GM18499 (cell line): ENCODE results near the gene DAPK2.
"Not testable (repeated sequence)": the region's sequence is repeated elsewhere in the genome, so short reads cannot be mapped to it uniquely, and the experiment has no call there.

Experiments
- ATAC-seq: cut with Tn5 transposase; IDR thresholded peaks from one replicate; pipeline ENCODE4 v1.9.1; 2021; ENCODE audit warnings: moderate number of reproducible peaks; ENCODE audit not compliant: insufficient read depth, unreplicated experiment

DAPK2 gene

DNA sequence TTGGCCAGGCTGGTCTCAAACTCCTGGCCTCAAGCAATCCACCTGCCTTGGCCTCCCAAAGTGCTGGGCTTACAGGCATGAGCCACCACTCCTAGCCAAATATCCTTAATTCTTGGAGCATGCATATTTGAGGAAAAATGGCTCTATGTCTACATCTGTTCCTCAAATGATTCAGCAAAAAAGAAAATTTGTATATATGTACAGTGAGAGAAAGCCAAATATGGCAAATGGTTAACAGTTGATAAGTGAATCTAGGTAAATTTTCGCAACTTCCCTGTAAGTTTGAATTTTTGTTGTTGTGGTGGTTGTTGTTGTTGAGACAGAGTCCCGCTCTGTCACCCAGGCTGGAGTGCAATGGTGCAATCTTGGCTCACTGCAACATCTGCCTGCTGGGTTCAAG lies 12.8 kb upstream of the DAPK2 start:
- not testable (repeated sequence) for ATAC-seq

DNA sequence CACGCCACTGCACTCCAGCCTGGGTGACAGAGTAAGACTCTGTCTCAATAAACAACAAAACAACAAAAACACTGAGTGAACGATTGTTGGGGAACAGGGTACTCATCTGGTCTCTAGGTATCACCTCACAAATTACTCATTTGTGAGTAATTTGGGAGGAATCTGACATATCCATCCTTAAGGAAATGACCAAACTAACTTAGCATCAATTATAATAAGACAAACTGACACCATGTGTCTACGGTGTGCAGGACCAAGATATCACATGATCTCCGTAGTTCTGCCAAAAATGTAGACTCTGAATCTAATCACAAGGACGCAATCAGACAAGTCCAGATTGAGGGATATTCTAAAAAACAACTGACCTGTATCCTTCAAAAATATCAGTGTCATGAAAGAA lies 12.0 kb upstream of the DAPK2 start:
- ATAC-seq = no peak

DNA sequence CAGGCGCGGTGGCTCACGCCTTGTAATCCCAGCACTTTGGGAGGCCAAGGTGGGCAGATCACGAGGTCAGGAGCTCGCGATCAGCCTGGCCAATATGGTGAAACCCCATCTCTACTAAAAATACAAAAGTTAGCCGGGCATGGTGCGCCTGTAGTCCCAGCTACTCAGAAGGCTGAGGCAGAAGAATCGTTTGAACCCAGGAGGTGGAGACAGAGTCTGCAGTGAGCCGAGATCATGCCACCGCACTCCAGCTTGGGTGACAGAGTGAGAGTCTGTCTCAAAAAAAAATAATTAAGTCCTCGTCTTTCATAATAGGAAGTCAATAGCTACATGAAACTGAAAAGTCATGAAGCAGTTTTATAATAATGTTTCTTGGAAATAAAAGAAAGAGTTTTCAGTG lies 7.4 kb upstream of the DAPK2 start:
- ATAC-seq = not testable (repeated sequence)

DNA sequence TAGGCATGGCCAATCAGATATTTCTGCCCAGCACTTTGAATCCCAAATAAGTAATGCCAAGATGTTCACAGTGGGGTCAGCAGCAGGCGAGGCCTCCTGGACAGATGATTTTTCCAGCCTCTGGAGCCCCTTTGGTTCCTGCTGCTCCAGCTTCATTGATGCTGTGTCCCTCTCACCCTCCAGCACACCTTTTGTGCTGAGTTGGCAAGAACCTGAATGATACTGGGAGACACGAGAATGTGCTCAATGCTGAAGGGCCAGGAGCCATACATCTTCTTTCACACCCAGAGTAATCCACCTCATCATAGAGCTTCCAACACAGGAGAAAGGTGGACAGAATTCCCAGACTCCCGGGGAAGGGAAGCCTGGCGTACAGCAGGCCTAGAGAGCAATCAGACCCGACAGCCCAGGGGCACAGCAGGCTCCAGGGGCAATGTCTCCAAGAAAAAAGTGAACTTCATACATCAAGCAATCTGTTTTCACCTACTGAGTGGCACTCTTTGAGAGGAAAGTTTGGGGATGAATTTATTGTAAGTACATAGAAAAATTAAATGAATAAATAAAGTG lies 6.7 kb upstream of the DAPK2 start:
- no peak for ATAC-seq

DNA sequence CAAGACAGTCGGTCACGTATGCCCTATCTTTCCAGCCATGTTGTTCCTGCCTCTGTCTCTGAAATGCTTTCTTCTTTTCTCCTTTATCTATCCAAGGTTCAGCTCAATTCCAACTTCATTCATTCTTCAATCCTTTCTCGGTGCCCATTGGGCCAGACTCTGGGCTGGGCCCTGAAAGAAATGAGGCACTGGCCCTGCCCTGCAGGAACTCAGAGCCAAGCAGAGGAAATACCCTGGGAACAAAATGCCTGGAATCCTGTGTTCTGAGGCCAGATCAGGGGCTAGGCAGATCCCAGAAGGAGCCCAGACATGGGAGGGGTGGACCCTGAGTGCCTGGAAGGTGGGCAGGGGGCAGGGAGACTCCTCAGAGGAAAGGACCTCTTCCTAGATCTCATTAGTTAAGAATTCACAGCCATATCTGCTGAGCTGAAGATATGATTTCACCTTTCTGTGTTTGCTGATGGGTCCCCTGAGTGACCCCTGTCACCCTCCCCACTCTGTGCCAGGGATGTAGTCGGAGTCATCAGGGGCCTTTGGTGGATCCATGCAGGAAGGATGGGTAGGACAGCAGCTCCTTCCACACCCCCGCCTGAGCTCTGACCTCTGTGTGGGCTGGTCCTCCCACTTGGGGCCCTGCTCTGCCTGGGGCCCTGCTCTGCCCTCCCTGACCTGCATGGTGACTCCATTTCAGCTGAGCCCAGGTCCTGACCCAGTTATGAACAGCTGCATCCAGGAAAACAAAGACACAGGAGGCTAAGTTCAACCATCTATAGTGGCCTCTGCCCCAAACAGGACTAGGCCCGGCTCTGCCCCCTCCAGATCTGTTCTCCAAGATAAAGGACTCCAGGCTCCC lies 5.3 kb upstream of the DAPK2 start:
- ATAC-seq = no peak

DNA sequence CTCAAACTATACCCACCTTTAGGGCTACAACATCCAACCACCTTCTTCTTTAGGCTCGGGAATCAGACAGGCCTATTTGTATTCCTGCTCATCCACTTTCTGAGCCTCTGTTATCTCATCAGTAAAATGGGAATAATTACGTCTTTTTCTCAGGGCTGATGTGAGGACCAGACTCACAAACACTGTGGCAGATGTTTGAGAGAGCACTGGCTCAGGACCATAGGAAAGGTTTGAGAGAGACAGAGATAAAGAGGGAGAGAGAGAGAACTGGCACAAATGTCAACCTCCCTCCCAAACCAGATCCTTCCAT lies 4.8 kb upstream of the DAPK2 start:
- no peak for ATAC-seq

DNA sequence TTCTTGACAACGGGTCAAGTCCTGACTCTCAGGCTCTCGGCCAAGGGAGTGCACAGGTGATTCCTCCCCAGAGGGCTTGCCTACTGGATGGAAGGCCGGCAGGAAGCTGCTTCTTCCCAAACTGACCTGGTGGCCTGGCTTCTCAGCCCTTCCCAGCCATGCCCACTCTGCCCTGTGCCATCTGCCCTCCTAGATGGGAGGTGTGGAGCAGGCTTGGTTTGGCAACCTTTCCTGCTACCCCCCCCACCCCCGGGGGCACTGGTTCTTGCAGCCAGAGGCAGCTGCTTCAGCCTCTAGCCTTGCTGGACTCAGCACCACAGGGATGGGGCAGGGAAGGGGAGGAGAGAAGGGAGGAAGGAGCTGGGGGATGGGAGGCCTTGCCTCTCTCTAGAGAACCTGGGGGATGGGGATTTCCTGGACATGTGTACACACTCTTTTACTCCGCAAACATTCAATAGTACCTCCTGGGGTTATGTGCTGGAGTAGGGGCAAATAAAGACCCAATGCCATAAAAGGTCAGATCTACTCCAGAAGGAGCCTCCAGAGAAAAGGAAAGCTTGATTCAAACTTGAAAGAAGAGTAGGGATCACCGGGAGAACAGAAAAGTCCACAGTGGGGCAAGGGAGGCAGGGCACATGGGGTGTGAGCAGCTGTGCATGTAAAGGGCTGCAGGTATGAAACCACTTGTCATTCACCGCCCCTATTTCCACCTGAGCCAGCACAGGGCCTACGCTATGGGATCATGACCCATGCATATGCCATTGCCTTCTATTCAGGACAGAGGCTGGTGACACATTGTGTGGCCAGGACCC lies 4.2 kb upstream of the DAPK2 start:
- no peak for ATAC-seq

DNA sequence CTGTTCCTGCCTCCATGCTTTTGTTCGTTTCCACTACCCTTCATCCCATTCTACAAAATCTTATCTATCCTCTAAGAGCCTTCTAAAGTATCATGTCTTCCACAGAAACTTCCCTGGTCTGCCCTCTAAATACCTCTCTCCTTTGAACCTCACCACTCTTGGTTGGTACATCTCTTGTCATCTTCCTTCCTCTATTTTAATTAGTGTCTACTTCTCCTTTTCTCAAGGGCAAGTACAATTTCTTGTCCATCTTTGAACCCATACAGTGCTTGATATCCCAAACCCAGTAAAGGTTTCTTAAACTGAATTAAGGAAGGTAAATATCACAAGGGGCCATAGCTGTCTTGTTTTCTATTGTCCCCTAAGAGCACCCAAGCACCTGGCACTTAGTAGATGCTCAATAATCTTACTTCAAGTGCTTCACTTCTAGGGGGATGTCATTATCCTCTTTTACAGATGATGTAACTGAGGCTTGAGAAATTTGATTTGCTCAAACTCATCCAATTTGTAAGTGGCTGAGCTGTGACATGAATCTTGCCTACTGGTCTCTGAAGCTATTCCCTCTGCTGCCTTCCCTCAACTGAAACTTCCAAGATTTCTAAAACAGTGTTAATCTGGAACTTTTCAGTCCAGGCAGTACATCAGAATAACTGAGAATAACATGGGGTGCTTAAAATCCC lies 2.6 kb upstream of the DAPK2 start:
- no peak for ATAC-seq

DNA sequence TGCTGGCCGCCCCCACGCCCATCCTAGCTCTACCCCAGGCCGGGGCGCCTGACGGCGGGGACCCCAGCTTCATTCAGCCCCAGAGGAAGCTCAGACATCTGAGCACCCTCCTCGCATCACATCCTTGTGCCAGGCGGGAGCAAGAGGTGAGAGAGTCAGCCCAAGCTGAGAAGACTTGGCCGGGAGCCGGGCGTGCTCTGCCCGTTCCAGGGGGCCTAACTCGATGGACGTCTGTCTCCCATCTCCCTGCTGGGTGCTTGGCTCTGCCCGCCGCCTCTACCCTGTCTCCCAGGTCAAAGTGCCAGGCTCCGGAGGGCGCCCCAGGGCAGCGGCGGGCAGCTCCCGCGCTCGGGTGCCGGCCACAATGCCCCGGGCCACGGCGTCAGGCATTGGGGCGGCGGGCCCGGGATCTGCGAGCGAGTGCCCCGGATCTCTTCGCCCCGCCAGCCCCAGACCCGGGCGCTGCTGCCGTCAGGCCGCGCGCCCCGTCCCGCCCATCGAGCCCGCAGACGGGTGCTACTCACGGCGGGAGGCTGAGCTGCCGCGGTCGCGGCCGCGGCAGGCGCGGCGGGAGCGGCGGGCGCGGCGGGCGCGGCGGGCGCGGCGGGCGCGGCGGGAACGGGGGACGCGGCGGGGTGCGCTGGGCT lies 388 bp downstream of the DAPK2 start:
- ATAC-seq = no peak

DNA sequence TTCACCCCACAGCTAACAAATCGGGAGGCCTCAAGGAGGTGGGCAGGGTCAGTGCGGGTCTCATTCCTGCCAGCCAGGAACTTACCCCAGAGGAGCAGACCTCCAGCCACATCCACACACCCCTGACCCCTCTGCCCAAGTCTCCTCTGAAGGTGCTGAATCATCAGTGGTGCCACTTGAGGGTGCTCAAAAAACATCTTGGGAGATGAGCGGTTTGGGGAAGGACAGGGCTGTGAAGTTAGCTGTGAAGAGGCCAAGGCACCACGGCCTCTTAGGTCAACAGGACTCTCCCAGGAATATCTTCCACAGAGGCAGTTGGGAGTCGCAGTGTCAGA lies 1.2 kb downstream of the DAPK2 start:
- no peak for ATAC-seq

DNA sequence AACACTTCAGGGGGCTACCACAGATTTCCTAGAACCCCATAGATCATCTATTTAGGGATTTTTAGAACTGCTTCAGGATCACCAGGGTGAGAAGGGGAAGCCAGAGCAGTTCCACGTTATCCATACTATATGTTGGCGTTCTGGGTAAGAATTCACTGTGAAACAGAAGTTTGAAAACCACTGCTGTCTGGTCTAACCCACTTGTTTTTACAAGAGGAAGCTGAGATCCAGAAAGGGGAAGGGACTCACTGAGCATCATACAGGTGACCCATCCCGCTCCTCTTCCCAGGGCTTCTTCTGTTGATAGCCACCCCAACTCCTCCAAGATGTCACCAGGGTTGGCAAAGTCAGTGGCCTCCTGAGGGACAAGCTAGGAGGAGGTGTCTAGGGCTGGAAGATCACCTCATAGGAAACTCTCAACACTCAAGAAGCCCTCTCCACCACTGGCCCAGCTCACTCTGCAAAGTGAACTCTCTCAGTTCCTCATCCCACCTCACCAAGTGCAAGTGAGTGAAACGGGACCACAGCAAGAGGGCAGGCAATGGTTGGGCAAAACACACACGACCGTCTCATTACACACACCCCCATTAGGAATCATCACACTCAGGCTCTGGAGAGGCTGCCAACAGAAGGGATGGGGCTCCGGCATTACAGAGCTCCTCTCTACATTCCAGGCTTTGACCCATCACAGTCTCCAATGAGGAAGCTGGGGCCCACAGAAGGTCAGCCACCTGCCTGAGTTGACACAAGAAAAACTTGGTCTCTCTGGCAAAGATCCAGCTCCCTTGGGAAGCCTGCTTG lies 1.8 kb downstream of the DAPK2 start:
- no peak for ATAC-seq

DNA sequence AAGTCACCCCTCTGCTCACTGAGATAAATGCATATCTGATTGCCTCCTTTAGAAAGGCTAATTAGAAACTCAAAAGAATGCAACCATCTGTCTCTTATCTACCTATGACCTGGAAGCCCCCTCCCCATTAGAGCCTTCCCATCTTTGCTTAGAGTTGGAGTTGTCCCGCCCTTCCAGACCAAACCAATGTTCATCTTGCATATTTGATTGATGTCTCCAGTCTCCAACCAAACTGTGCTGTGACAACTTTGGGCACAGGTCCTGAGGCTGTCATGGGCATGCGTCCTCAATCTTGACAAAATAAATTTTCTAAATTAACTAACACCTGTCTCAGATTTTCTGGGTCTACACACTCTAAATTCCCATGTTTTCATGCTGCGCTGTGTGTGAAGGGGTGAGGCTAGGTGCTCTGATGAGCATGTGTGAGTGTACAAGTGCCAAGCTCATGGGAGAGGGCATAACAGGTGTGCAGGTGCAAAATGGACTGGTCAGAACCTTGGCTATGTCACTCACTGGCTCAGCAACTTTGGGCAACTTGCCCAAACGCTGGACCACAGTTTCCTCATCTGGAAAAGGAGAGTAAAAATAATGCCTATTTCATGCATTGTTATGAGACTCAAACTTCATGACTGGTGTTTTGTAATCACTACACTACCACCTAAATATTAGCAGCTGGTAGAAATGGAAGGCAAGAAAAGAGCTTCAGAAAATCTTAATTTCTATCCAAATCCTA lies 7.2 kb downstream of the DAPK2 start:
- no peak for ATAC-seq

DNA sequence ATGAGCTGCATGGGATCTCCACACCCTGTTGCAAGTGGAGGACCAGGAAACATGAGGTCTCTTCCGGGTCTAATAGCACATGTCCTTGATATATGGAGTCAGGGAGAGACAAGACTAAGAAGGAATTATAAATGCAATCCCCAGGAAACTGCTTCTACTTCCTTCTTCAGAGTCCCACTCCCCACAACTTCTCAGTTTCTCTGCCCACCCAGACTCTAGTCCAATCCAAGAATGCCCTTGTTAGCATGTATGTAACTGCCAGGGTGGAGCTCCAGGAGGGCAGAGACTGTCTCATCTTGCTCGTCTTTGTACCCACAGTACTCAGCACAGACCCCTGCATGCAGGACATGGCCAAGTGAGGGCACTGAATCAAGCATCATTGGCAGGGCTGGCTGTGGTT lies 8.3 kb downstream of the DAPK2 start:
- no peak for ATAC-seq

DNA sequence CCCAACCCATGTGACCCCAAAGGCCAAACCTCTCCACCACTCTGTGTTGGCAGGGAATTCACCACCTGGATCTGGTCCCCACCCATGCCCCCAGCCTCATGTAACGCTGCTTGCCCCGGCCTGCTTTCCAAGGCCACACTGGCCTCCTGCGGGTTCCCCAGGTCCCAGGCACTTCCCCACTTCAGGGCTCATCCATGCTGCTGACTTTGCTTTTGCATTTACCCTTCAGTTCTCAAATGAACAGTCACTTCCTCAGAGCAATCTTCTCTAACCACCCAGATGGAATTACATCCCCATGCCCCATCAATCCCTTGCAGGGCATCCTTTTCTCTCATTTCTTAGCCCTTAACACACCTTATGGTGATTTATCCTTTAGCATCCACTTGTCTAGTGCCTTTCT lies 9.2 kb downstream of the DAPK2 start:
- no peak for ATAC-seq

DNA sequence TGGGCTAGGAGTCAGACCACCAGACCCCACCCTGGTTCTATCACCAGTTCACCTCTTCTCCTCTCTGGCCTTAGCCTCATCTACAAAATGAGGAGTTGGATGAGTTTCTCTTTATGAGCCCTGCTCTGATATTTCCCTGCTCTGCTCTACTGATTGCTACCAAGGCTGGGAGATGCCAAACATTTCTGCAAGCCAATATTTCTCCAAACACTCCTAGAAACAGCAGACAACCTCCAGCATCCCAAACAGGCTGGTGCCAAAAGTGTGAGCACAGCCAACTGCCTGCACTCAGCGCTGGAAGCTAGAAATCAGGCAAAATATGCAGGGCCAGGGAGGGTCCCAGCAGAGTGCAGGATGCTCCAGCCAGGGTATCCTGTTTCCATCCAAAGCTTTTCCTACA lies 10.8 kb downstream of the DAPK2 start:
- no peak for ATAC-seq

DNA sequence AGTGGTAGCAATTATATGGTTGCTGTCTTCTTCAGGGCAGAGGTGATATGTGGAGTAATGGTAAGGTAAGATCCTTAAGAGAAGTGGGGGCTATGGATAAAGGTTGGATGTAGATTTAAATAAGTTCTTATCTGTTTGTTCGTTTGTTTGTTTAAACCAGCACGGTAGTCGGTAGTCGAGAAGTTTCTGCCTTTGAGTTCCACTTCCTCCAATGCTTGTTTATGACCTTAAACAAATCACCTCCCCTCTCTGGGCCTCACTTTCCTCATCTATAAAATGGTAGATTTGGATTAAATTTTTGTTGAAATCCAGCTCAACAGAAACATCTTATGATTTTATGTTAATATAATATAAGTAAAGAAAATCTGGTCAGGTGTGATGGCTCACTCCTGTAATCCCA lies 11.8 kb downstream of the DAPK2 start:
- no peak for ATAC-seq

DNA sequence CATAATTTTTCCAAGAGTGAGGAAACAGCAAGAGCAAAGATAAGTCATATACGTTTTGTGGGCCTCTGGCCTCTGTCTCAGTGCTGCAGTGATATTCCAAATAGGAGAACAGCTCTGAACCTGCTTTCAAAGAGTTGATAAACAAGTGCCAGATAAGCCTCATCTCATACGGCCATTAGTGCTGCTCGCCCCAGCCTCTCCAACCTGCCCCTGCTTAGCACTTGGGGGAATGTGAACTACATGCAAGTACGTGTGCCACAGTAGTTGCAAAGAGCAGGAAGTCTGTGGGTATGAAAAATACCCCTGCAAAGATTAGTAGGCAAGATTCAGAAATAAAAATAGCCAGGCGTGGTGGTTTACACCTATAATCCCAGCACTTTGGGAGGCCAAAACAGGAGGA lies 14.0 kb downstream of the DAPK2 start:
- ATAC-seq = no peak

DNA sequence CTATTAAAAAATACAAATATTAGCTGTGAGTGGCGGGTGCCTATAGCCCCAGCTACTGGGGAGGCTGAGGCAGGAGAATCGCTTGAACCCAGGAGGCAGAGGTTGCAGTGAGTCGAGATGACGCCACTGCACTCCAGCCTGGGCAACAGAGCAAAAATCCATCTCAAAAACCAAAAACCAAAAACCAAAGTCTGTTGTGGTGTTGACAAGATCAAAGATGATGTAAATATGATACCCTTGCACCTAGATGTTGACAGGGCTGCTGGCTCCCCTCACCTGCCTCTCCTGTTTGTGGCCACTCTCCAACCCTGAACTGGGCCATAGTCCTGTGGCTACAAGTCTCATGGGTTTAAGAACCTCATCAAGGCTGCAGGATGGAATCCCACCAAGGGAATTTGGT lies 16.2 kb downstream of the DAPK2 start:
- ATAC-seq = no peak

DNA sequence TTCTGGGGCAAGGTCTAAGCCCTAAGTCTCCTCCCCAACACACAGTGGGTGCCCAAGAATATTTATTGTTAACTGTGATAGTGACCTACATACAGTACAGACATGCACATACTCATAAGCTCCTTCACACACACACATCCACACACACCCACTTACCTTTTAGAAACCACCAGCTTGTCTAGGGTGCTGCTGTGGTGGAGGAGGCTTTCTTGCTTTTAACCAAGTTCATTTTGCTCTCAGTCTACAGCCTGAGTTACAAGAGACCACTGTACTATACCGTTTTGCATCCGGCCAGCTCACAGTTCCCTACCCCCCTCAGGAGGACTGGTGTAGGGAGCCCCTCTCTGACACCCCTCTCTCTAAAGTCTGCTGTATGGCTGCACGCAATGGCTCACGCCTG lies 16.7 kb downstream of the DAPK2 start:
- no peak for ATAC-seq
